Stimulated activated CD8-positive, alpha-beta memory T cell treated with anti-CD3 and anti-CD28 coated beads, Interleukin-4, amount 100 ng/mL, for 4 hours (primary cell): ENCODE measurements around the gene MAP3K9.
"Not testable (repeated sequence)": the region's sequence is repeated elsewhere in the genome, so short reads cannot be mapped to it uniquely, and the experiment has no call there.

Source experiments
- DNase-seq, 2 donors: peaks; one replicate each; pipeline ENCODE4 v3.0.0-alpha.2; 2020; ENCODE audit warnings: low read depth in 2 of 2, low spot score in 1 of 2

MAP3K9 gene

DNA sequence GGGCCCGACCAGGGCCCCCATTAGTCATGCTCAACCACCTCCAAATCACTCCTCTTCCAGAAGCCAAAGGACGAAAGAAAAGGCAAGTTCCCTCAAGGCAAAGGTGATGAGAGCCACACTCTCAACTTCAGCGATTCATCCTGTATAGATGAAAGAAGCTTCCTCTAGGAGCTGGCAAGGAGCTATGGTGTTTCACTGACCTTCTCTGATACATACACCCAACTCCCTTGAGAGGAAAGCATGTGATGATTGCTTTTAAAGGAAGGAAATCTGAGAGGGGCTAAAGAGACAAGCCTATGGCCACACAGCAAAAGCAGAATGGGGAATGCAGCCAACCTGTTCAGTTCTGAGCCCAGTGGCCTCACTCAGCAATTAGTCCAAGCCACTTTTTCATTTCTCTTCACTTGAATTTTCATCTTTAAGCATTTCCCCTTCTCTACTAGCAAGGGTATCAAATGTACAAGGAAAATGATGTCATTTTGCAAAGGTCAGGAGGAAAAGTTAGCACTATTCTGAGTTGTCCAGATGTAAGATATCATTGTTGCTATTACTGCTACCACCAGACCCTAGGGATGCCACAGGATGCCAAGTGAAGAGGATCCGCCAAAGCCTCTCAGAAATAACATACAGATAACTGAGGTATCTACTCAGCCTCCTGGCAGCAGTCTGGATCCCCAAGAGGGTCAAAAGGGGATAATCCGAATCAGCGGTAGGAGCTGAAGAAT, 82.5 kb downstream of the MAP3K9 start:
- DNase-seq: no peak

DNA sequence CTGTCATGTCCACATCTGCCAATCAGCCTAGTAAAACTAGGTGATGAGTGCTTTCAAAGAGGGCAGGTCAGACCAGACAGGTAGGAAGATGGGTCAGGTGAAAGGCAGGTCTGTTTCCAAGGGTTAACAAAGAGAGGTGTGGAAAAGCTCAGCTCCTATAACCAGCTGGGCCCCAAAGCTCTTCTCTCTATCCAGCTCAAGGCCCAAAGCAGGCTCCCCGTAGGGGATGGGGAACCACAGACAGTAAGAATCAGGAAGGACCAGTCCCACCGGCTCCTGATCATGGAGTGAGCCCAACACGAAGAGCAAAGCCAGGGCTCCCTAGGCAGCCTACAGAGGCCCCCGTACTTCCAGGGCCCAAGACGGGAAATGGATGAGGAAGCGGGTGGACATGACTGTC, 84.4 kb downstream of the MAP3K9 start:
- DNase-seq: no peak

DNA sequence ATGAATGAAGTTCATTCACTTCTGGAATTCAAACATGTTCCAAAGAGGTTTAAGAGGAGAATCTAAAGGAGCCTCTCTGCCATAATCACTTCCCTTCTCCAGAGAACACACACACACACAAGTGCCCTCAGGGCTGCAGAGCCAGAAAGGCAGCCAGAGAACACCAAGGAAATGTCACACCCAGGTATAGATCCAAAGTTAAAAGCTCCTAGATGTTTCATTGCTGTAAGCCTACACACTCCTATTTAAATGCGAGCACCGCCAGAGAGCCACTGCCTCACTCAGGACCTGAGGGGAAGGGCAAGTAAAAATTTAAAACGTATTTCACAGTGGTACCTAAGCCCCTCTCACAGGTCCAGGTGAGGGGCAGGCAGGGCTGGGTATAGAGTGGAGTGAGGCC, 85.2 kb downstream of the MAP3K9 start:
- DNase-seq: no peak

DNA sequence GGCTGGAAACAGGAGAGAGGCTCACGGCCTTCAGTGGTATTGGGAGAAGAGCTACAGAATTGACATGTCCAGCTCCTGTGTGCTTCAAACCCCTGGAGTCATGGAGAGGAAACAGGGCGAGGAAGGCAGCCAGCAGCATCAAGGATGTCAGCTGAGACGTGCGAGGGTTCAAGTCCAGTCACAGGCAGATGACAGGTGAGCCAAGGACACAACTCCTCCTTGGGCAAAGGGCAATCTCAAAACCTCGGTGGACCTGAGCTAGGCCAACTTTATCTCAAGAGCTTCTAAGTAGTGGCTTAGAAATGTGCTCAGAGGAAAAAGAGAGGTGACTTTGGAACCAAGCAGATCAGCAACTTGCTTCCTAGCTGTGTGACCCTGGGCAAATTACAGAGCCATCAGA, 86.0 kb downstream of the MAP3K9 start:
- no peak for DNase-seq

DNA sequence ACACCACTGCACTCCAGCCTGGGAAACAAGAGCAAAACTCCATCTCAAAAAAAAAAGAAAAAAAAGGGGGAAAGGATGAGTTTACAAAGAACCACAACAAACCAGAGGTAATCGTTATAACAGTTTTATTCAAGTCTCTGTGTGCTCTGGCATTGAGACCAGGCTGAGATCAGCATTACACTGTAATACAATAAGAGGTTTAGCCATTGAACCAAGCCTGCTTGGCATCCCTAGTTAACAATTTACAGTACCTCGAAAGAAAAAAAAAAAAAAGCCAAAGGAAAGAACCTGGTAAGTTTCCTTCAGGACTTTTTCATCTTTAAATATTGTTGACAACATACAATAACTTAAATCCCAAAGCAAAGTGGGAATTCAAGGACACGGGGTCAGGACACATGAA, 86.9 kb downstream of the MAP3K9 start:
- no peak for DNase-seq

DNA sequence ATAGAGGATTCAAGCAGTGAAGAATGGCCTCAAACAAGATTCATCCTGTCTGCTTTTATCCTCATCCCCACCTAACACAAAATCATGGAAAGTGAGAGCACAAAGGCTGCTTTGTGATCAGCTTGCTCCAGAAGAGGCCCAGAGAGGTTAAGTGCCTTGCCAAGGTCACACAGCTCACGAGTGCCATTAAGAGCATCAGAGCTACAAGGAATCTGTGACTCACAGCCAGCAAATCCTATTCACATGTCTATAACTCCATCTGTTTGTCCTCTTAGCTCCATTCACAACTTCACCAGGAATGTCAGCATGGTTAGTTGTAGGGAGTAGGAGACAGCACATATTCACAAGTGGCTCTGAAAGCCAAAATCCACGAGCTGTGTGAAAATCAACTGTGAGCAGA, 87.8 kb downstream of the MAP3K9 start:
- no peak for DNase-seq

DNA sequence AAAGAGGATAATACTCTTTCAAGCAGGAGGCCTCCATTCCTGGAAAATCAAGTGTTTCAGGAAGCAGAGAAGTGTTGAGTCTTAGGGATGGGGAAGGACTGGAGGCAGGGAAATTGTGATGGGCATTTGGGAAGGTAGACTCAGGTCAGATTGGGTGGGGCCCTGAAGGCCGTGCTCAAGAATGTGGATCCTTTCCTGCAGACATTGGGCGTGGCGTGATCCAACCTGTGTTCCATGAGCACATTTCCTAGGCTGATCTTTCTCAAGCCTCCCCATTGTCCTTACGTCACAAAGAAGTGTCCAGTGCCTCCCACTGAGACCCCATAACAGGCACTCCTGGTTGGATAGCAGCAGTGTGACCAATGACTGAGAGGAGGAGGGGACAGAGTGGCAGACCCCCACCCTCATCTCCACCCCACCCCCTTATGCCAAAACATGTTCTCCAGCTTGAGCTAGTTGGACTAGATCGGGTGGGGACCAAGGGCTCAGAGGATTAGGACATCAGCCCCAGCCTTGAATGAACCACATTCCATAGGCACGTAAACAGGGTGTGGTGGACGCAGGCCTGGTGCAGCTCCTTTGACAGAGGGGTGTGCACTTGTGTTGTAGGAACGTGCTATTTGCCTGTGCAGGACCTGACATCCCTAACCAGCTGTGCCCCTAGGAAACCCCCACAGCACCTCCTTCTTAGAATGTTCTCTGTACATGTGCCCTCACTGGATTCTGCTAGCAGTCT, 90.8 kb downstream of the MAP3K9 start:
- no peak for DNase-seq

DNA sequence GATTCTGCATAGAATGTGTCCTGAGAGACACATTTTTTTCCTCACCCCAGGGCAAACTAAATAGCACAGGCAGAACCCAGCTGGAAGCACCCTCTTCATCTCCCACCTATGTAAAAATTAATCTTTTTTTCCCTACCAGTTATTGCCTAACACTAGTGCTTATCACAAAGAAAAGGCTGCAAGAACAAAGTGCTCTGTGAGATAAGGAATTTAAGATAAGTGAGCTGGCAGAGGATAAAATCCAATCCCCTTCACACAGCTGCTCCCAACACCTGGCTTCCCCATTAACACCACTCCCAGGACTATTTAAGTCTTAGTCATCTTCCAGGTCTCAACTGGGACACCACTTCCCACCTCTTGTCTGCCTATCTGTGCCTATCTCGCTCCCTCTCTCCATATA, 92.4 kb downstream of the MAP3K9 start:
- no peak for DNase-seq

DNA sequence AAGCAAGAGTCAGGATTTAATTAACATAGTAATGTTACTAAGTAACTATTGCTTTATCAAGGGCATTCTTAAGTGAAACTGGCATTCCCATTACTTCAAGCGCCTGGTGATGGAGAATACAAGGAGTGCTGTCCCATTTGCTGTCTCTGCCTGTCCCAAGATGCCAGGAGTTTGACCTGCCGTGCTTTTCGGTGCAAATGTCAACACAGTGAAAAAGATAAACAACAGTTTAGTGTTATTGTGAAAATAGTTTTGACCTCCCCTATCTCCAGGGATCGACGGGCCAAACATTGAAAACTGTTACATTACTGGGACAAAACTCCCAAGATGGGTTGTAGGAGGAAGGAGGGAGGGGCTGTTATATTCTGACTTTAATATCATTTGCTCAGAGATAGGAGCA, 92.8 kb downstream of the MAP3K9 start:
- no peak for DNase-seq

DNA sequence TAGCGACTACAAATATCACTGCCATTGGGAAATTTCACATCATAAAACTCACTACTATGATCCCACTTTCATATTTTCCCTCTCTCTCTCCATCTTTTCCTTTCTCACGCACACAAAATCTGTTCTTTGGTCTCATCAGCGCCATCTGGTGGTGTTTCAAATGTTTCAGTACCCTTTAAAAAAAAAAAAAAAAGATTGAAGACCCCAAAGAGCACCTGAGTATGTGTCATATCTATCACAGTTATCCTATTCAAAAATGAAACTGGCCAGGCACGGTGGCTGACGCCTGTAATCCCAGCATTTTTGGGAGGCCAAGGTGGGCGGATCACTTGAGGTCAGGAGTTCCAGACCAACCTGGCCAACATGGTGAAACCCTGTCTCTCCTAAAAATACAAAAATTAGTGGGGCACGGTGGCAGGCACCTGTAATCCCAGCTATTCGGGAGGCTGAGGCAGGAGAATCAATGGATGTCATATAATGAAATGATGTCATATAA, 95.2 kb downstream of the MAP3K9 start:
- peak in 1 of 2 donors; percentile 32 for DNase-seq

DNA sequence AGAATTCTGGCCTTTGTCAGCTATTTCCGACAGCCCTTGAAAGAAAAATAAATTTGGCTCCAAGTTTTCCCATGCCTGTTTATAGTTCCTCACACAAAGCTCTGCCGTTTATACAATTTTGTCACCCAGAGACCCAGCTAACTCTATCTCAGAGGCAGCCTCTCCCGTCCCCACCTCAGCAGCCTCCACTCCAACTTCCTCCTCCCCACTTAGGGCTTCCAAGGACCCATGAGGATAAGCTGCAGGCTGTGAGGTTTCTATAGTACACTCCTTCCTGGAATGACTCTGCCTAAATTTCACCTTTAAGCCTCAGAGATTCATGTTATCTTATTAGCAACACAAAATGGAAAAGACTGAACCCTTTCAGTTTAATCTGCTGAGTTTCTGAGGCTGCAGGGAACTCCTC, 95.8 kb downstream of the MAP3K9 start:
- DNase-seq: no peak

DNA sequence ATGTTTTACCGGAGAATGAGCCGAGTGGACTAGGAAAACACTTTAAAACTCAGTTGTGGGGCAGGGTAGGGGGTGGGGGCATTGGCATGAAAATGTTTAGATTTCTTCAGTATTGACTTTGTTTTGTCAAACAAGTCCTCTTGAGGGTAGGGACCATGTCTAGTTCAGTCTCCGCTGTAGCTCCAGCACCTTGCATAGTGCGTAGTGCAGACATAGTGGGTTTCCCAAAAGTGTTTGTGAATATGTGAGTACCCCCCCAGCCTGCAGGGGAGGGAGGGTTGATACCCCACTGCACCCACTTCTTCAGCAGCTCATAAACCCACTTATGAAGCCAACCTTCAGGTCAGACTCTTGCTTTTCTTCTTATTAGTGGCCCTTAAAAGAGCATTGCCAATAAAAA, 96.2 kb downstream of the MAP3K9 start:
- no peak for DNase-seq

DNA sequence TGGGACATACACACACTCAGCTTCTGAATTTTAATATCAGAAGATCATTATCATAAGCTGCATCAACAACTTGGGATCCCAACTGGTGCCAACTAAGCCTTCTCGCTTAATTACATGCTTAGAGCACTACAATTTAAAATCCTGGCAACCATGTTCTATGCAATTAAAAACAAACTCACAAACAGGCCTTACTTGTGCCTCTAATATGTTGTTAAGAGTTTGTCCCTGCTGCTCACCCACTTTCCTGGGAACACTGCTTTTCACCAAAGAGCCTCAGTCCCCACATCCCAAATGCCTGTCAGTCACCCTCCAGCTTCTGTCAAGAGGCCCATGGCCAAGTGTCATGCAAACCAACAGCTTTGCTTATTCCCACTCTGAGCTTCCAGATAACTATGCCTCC, 97.9 kb downstream of the MAP3K9 start:
- no peak for DNase-seq

DNA sequence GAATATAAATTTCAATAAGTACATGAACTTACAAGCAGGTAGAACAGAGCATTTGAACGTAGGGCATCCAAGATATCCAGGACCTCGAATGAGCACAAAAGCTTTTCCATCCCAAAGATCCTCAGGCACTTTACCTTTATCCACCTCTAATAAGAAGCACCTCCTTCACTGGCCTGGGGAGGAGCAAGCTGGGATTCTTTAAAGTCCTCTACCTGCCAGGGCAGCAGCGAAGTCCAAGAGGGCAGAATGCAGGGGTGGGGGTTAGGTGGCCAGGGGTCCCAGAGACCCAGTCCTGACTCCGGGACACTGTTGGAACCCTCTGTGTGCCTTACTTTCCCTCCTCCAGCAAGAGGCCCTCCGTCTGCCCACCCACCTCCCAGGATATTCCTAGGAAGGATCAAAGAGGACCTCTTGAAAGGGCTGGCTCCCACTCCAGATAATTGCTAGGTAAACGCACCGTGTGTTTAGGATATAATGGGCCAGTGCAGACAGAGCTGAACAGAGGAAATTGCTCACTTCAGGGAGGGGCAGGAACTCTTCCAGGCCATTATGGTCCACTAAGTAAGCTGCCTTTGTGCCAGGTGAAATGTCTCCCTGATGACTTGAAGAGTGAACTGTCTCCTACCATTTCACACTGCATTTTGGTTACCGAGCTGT, 99.5 kb downstream of the MAP3K9 start:
- DNase-seq: no peak

DNA sequence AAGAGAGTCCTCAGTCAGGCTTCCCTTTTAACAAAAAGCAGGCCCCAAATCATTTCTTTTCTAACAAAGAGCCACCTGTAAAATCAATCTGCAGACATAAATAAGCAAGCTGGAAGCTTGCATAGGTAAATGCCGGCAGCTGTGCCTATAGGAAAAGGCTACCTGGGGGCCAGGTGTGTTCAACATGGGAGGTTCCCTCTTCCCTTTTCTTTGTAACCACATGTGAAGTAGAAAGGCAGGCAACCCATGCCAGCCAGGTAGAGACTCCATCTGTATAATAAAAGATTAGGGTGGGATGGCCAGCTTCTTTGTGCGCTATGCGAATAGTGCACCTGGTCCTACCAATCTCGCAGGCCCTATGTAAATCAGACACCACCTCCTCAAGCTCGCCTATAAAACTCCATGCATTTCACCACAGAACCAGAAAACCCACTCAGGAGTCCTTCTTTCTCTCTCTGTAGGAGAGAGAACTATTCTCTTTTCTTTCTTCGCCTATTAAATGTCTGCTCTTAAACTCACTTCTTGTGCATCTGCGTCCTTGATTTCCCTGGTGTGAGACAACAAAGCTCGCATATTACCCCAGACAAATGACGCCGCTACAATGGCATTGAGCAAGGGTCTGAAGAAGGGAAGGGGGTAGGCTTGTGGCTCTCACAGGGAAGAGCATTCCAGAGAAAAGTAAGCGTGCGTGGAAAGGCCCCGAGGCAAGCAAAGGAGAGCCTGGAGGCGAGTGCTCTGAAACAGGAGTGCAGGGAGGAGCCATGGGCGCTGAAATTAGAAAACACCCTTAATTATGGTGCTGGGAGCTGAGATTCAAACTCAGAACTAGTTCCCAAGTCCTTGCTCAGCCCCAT, 100.4 kb downstream of the MAP3K9 start:
- no peak for DNase-seq

DNA sequence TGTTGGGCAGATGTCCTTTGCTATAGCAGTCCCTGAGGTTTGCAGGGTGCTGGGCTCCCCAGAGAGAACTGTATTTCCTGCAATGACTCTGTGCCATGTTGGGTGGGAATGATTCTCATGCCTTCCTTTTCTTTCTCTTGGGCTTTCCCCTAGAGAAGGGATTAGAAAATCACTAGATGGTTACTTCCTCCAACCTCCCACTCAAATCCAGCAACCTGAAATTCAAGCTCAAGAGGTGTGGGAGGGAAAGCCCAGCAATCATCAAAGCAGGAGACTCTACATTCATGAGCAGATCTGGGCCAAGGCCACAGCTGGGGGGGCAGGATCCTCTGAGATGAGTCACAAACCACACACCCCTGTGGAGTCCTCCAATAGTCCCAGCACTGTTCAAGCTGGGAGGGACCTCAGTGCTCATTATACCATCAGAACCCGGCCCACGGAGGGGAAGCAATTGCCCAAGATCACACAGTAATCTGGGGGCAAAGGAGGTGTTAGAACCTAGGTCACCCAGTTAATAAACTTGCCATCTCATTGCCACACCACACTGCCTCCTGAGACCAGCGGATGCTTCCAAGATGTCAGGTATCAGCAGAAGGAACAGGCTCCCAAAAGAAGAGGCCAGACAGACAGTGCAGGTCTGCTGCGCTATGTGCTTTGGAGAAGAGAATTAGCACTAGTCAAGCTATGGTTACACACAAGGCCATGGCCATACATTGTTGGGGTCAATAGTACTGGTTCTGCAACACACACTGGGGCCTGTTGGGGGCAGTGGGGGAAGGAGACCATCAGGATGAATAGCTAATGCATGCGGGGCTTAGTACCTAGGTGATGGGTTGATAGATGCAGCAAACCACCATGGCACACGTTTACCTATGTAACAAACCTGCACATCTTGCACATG, 101.9 kb downstream of the MAP3K9 start:
- no peak for DNase-seq

DNA sequence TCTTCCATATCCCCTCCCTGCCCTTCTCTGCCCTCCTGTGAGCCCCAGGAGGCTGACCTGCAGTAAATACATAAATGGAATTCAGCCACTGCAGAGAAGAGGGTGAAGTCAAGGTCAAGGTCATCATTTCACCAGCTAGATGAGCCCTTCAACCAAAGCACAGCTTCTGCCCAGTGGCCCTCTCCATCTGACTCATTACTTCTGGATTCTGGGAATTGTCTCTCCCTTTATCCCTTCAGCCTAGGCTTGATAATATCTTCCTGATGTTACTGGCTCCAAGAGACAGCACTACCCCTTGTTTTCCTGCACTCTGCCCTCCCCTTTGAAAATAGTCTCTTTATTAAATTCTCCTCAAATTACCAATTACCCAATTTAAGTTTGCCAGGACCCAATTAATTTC, 103.1 kb downstream of the MAP3K9 start:
- DNase-seq: no peak

DNA sequence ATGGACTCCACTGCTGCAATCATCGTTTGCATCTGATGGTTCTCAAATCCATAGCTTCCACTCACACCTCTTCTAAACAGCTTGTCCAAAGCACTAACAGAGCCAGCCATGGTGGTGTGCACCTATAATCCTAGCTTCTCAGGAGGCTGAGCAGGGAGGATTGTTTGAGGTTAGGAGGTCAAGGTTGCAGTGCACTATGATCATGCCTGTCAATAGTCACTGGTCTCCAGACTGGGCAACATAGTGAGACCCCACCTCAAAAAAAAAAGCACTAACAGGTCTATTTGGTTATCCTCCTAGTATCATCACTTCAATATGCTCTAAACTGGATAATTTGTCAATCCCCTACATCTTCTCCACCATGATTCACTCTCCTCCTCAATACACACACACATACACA, 104.4 kb downstream of the MAP3K9 start:
- DNase-seq: no peak

DNA sequence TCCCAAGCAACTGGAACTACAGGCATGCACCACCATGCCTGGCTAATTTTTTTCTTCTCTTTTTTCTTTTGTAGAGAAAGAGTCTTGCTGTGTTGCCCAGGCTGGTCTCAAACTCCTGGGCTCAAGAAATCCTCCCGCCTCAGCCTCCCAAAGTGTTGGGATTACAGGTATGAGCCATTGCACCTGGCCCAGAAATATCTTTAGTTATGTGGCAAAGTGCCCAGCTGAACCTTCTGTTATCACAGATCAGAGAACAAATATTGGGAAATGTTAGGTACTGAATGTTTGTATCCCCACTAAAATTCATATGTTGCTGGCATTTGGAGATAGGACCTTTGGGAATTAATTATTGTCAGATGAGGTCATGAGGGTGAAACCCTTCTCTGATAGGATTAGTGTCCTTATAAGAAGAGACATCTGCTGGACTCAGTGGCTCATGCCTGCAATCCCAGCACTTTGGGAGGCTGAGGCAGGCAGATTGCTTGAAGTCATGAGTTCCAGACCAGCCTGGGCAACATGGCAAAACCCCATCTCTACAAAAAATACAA, 105.6 kb downstream of the MAP3K9 start:
- not testable (repeated sequence) for DNase-seq

DNA sequence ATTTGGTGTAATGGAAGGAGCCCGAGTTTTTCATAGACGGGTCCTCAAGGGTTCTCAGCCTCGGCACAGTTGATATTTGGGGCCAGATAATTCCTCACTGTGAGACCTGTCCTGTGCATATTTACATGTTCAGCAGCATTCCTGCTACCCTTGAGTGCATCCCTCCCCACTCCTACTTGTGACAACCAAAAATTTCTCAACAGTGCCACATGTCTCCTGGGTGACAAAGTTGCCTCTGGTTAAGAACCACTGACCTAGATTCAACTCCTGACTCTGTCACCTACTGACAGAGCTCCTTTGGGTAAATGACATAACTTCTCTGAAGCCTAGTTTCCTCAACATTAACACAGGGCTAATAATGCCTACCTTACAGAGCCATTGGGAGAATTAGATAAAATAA, 107.2 kb downstream of the MAP3K9 start:
- no peak for DNase-seq
